IMR-90 (cell line): ENCODE results near the gene TXK. TPM values are rescaled to one million over a fixed set of nuclear protein-coding genes. Genes with fewer than 3 reads are reported as not detected.

ENCODE experiments used
- ATAC-seq: fragments of 200-7000 bp; cut with Tn5 transposase; 2 replicates; pipeline ENCODE4 v1.9.1; 2020; ENCODE audit warnings: low read depth, mild to moderate bottlenecking, moderate library complexity
- BruUV-seq: library from RNA; stranded (reverse); fragments of 400-500 nt; replicated peaks from 2 replicates; lab custom pipeline; 2021; lab: Mats Ljungman, UMichigan
- CTCF ChIA-PET: fragments of 300-600 bp; formaldehyde crosslinking; extraction: SDS; loops from one replicate; lab custom pipeline; 2021; ENCODE audit warnings: antibody characterized with exemption; lab: Yijun Ruan, JAX
- POLR2A ChIA-PET: fragments of 300-600 bp; sonication (Branson Sonifier 250); formaldehyde crosslinking; loops from one replicate; lab custom pipeline; 2022; ENCODE audit warnings: antibody characterized with exemption; ENCODE audit not compliant: unreplicated experiment; lab: Charles Lee
- DNase-seq: peaks from one replicate; pipeline ENCODE4 v3.0.0; 2013
- H2AFZ ChIP-seq: replicated peaks from 2 replicates; pipeline ENCODE3; 2013; ENCODE audit warnings: low read length, mild to moderate bottlenecking; ENCODE audit not compliant: poor library complexity
- H2AK5ac ChIP-seq: 2 replicates; pipeline ENCODE4 v1.6.1; 2013; ENCODE audit warnings: low read depth, low read length, inconsistent platforms
- H2AK9ac ChIP-seq: replicated peaks from 2 replicates; pipeline ENCODE3; 2013; ENCODE audit warnings: mild to moderate bottlenecking, low read depth, low read length, moderate library complexity; ENCODE audit not compliant: poor library complexity
- H2BK120ac ChIP-seq: 2 replicates; pipeline ENCODE4 v1.6.1; 2013; ENCODE audit warnings: low read depth, low read length, inconsistent platforms
- H2BK15ac ChIP-seq: 3 replicates; pipeline ENCODE4 v1.6.1; 2013; ENCODE audit warnings: low read depth, low read length, inconsistent platforms
- H2BK20ac ChIP-seq: 2 replicates; pipeline ENCODE4 v1.6.1; 2013; ENCODE audit warnings: low read depth, mild to moderate bottlenecking, inconsistent platforms, low read length, moderate library complexity
- H2BK5ac ChIP-seq: 2 replicates; pipeline ENCODE4 v1.6.1; 2013; ENCODE audit warnings: mild to moderate bottlenecking, low read depth, low read length, inconsistent platforms; ENCODE audit not compliant: poor library complexity, severe bottlenecking
- H3K14ac ChIP-seq: replicated peaks from 2 replicates; pipeline ENCODE4 v1.6.1; 2013; ENCODE audit warnings: low read depth, low read length, inconsistent platforms
- H3K18ac ChIP-seq: 2 replicates; pipeline ENCODE4 v1.6.1; 2013; ENCODE audit warnings: low read depth, low read length, control low read depth
- H3K23ac ChIP-seq: 2 replicates; pipeline ENCODE4 v1.6.1; 2013; ENCODE audit warnings: low read depth, low read length, inconsistent platforms
- H3K27ac ChIP-seq: 2 replicates; pipeline ENCODE4 v1.5.1; 2013; ENCODE audit warnings: mild to moderate bottlenecking, control low read depth, low read length; ENCODE audit not compliant: insufficient read depth
- H3K27me3 ChIP-seq: 2 replicates; pipeline ENCODE4 v1.6.1; 2013; ENCODE audit warnings: low read length; ENCODE audit not compliant: control insufficient read depth, insufficient read depth
- H3K36me3 ChIP-seq: 2 replicates; pipeline ENCODE4 v1.6.1; 2013; ENCODE audit warnings: low read length, mixed read lengths; ENCODE audit not compliant: control insufficient read depth, insufficient read depth
- H3K4ac ChIP-seq: 2 replicates; pipeline ENCODE4 v1.6.1; 2013; ENCODE audit warnings: low read depth, low read length, inconsistent platforms
- H3K4me1 ChIP-seq: 2 replicates; pipeline ENCODE4 v1.6.1; 2013; ENCODE audit warnings: low read length, mixed read lengths; ENCODE audit not compliant: control insufficient read depth, insufficient read depth
- H3K4me2 ChIP-seq: 2 replicates; pipeline ENCODE4 v1.6.1; 2013; ENCODE audit warnings: low read depth, mild to moderate bottlenecking, control low read depth, low read length, moderate library complexity
- H3K4me3 ChIP-seq: 2 replicates; pipeline ENCODE4 v1.5.1; 2013; ENCODE audit warnings: low read depth, mild to moderate bottlenecking, control low read depth, low read length, moderate library complexity; ENCODE audit not compliant: insufficient read depth
- H3K56ac ChIP-seq: 2 replicates; pipeline ENCODE4 v1.6.1; 2013; ENCODE audit warnings: low read length, inconsistent platforms; ENCODE audit not compliant: insufficient read depth; ENCODE audit errors: extremely low read depth
- H3K79me1 ChIP-seq, 2 experiments: 2 replicates each; pipeline ENCODE4 v1.6.1; 2013; ENCODE audit warnings: low read length in 2 of 2, inconsistent platforms in 1 of 2, low read depth in 1 of 2
- H3K9ac ChIP-seq: 2 replicates; pipeline ENCODE4 v1.6.1; 2013; ENCODE audit warnings: low read depth, low read length, control low read depth
- H3K9me1 ChIP-seq: 2 replicates; pipeline ENCODE4 v1.6.1; 2013; ENCODE audit warnings: low read length, inconsistent platforms; ENCODE audit not compliant: insufficient read depth
- H3K9me3 ChIP-seq: 2 replicates; pipeline ENCODE4 v1.6.1; 2013; ENCODE audit warnings: low read length; ENCODE audit not compliant: control insufficient read depth, insufficient read depth
- H4K20me1 ChIP-seq: 2 replicates; pipeline ENCODE4 v1.6.1; 2013; ENCODE audit warnings: low read length, inconsistent platforms; ENCODE audit not compliant: insufficient read depth
- H4K5ac ChIP-seq: 2 replicates; pipeline ENCODE4 v1.6.1; 2013; ENCODE audit warnings: mild to moderate bottlenecking, low read depth, low read length, control low read depth
- H4K8ac ChIP-seq, 2 experiments: 2 replicates each; pipeline ENCODE4 v1.6.1; 2013; ENCODE audit warnings: low read depth in 2 of 2, low read length in 2 of 2, control low read depth in 1 of 2, inconsistent platforms in 1 of 2
- H4K91ac ChIP-seq: 2 replicates; pipeline ENCODE4 v1.6.1; 2013; ENCODE audit warnings: low read depth, low read length, inconsistent platforms; ENCODE audit not compliant: insufficient read depth
- BHLHE40 ChIP-seq: fragments of 150-350 bp; IDR thresholded peaks from 2 replicates; pipeline ENCODE4 v1.6.1; 2016; ENCODE audit warnings: mild to moderate bottlenecking, low read depth, low read length
- CEBPB ChIP-seq: IDR thresholded peaks from 2 replicates; pipeline ENCODE4 v1.6.1; 2012; ENCODE audit warnings: low read depth, low read length, improper control_type of control experiment
- CHD1 ChIP-seq: IDR thresholded peaks from 2 replicates; pipeline ENCODE4 v1.6.1; 2012; ENCODE audit warnings: low read depth, low read length, improper control_type of control experiment
- FOS ChIP-seq: fragments of 150-350 bp; IDR thresholded peaks from 2 replicates; pipeline ENCODE4 v1.6.1; 2016; ENCODE audit warnings: low read depth, low read length
- MAFK ChIP-seq: IDR thresholded peaks from 2 replicates; pipeline ENCODE4 v1.6.1; 2012; ENCODE audit warnings: low read depth, low read length, improper control_type of control experiment
- MAZ ChIP-seq: IDR thresholded peaks from 2 replicates; pipeline ENCODE4 v1.6.1; 2012; ENCODE audit warnings: low read depth, mild to moderate bottlenecking, low read length, improper control_type of control experiment, moderate library complexity, borderline replicate concordance
- MXI1 ChIP-seq: IDR thresholded peaks from 2 replicates; pipeline ENCODE4 v1.6.1; 2012; ENCODE audit warnings: low read depth, mild to moderate bottlenecking, low read length, moderate library complexity, borderline replicate concordance
- NFE2L2 ChIP-seq: fragments of 150-350 bp; IDR thresholded peaks from 2 replicates; pipeline ENCODE4 v1.6.1; 2016; ENCODE audit warnings: low read depth, mild to moderate bottlenecking, low read length
- POLR2A ChIP-seq: IDR thresholded peaks from 2 replicates; pipeline ENCODE4 v1.6.1; 2012; ENCODE audit warnings: mild to moderate bottlenecking, low read depth, low read length
- RAD21 ChIP-seq: IDR thresholded peaks from 2 replicates; pipeline ENCODE4 v1.6.1; 2012; ENCODE audit warnings: low read length, improper control_type of control experiment
- RCOR1 ChIP-seq: IDR thresholded peaks from 2 replicates; pipeline ENCODE4 v1.6.1; 2012; ENCODE audit warnings: mild to moderate bottlenecking, low read length, improper control_type of control experiment; ENCODE audit not compliant: insufficient replicate concordance
- SMC3 ChIP-seq: fragments of 150-350 bp; IDR thresholded peaks from 2 replicates; pipeline ENCODE4 v1.6.1; 2016; ENCODE audit warnings: low read depth, mild to moderate bottlenecking, antibody characterized with exemption, low read length, moderate library complexity
- dilution Hi-C: fragments of 300-500 bp; cut with HindIII; formaldehyde crosslinking; loops from one replicate; pipeline ENCODE4 v1.14.3; 2018; ENCODE audit warnings: low sequenced_read_pairs; ENCODE audit not compliant: unreplicated experiment
- in situ Hi-C: fragments of 300-500 bp; cut with MboI; formaldehyde crosslinking; loops from 3 replicates; pipeline ENCODE4 v1.14.3; 2019; ENCODE audit warnings: low sequenced_read_pairs, inconsistent platforms, mixed read lengths
- intact Hi-C: fragments of 100-400 bp; cut with micrococcal nuclease; formaldehyde crosslinking; loops from 2 replicates; pipeline ENCODE4 v1.10.0; 2022
- polyA plus RNA-seq, 3 experiments: library from polyadenylated mRNA; depleted of rRNA; stranded (reverse); fragments of >200 nt; gene quantifications; 2 replicates each; pipeline ENCODE4 v1.2.3, GENCODE V29; 2012; ENCODE audit warnings: low replicate concordance in 1 of 3
- total RNA-seq: library from RNA; depleted of rRNA; stranded (reverse); fragments of >200 nt; gene quantifications from 2 replicates; pipeline ENCODE4 v1.2.3, GENCODE V29; 2012
- TF ChIP-seq, protein P1 (sequence below): conservative IDR thresholded peaks from 2 replicates; pipeline ENCODE4 v1.5.1; 2012; ENCODE audit warnings: mild to moderate bottlenecking, low read depth, low read length, improper control_type of control experiment
- TF ChIP-seq, protein P2 (sequence below): fragments of 150-350 bp; IDR thresholded peaks from 2 replicates; pipeline ENCODE4 v1.6.1; 2016; ENCODE audit warnings: low read depth, mild to moderate bottlenecking, low read length, moderate library complexity, borderline replicate concordance
- TF ChIP-seq, protein P3 (sequence below): fragments of 150-350 bp; IDR thresholded peaks from 2 replicates; pipeline ENCODE4 v1.6.1; 2017; ENCODE audit warnings: mild to moderate bottlenecking, antibody characterized with exemption, low read length, low read depth

Gene TXK
- total and polyA plus RNA-seq, 2 of the 4 experiments (the other 2 are of a cell fraction), result not detected

DNA sequence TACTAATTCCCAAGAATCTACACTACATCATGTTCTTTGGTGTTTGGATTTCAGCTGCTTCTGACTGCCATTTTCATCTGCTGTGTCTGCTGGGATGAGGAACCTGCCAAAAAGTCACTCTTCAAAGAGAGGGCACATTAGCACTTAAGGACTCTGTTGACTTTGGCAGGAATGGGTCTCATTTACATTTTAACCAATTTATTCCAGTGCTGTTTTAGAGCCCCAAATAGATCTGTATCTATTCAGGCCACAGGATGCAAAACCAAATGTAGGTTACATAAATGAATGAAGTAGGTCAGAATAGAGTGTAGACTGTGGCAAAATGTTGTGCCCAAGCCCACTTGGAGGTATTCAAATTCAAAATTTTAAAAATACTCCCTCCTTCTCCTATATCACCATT is 14.4 kb downstream of the TXK start:
- Histone ChIP-seq H3K4me1 (no peaks in the 10 kb centered on the region), H3K9me1 (no peaks in the 10 kb centered on the region), H3K4ac (no peak overlapping the region), H2BK15ac (no peak overlapping the region), H3K4me3 (no peak overlapping the region), H4K91ac (no peak overlapping the region), H3K27me3 (peaks cover 6% of the 10 kb centered on the region), H3K79me1 (no peaks in the 10 kb centered on the region), H4K8ac (no peak overlapping the region), H2AFZ (no peak overlapping the region), H3K9ac (no peak overlapping the region), H3K23ac (no peak overlapping the region), H3K27ac (no peak overlapping the region), H3K36me3 (no peaks in the 10 kb centered on the region), H2BK120ac (no peak overlapping the region), H2AK9ac (no peak overlapping the region), H2AK5ac (no peak overlapping the region), H2BK5ac (no peak overlapping the region), H3K14ac (no peak overlapping the region), H3K4me2 (no peak overlapping the region), H3K18ac (no peak overlapping the region), H2BK20ac (no peak overlapping the region), H3K56ac (no peak overlapping the region), H3K9me3 (no peaks in the 10 kb centered on the region), H4K5ac (no peak overlapping the region), H4K20me1 (no peaks in the 10 kb centered on the region)
- in situ Hi-C loops (no loop called here), dilution Hi-C loops (no loop called here), intact Hi-C loops (no loop called here)
- ATAC-seq, result no peak
- no peak for DNase-seq
- TF ChIP-seq NFE2L2, result no peak
- TF ChIP-seq, protein P1, sequence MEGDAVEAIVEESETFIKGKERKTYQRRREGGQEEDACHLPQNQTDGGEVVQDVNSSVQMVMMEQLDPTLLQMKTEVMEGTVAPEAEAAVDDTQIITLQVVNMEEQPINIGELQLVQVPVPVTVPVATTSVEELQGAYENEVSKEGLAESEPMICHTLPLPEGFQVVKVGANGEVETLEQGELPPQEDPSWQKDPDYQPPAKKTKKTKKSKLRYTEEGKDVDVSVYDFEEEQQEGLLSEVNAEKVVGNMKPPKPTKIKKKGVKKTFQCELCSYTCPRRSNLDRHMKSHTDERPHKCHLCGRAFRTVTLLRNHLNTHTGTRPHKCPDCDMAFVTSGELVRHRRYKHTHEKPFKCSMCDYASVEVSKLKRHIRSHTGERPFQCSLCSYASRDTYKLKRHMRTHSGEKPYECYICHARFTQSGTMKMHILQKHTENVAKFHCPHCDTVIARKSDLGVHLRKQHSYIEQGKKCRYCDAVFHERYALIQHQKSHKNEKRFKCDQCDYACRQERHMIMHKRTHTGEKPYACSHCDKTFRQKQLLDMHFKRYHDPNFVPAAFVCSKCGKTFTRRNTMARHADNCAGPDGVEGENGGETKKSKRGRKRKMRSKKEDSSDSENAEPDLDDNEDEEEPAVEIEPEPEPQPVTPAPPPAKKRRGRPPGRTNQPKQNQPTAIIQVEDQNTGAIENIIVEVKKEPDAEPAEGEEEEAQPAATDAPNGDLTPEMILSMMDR, result no peak
- TF ChIP-seq FOS, result no peak
- TF ChIP-seq RAD21, result no peak
- TF ChIP-seq CHD1, result no peak
- TF ChIP-seq, protein P2, sequence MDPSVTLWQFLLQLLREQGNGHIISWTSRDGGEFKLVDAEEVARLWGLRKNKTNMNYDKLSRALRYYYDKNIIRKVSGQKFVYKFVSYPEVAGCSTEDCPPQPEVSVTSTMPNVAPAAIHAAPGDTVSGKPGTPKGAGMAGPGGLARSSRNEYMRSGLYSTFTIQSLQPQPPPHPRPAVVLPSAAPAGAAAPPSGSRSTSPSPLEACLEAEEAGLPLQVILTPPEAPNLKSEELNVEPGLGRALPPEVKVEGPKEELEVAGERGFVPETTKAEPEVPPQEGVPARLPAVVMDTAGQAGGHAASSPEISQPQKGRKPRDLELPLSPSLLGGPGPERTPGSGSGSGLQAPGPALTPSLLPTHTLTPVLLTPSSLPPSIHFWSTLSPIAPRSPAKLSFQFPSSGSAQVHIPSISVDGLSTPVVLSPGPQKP, result no peak
- TF ChIP-seq BHLHE40, result no peak
- TF ChIP-seq SMC3, result no peak
- TF ChIP-seq CEBPB, result no peak
- TF ChIP-seq MXI1, result no peak
- TF ChIP-seq POLR2A, result no peak
- TF ChIP-seq, protein P3, sequence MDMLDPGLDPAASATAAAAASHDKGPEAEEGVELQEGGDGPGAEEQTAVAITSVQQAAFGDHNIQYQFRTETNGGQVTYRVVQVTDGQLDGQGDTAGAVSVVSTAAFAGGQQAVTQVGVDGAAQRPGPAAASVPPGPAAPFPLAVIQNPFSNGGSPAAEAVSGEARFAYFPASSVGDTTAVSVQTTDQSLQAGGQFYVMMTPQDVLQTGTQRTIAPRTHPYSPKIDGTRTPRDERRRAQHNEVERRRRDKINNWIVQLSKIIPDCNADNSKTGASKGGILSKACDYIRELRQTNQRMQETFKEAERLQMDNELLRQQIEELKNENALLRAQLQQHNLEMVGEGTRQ, result no peak
- TF ChIP-seq RCOR1, result no peak
- TF ChIP-seq MAFK, result no peak
- TF ChIP-seq MAZ, result no peak
- BruUV-seq, result no TSS peak
- CTCF ChIA-PET, result interaction anchor here (0.6 to 0.7 kb wide), 3 partner anchors 131 to 684 kb away, joined by 4 to 5 read pairs (median 5); no protein-coding TSS in a partner anchor
- POLR2A ChIA-PET, result no interaction called here
